HL-60/S4 treated with retinoic acid at 250 ng/mL for 4 days and 3 days (cell line): Measurements from ENCODE around the gene SMPX.

Experiments used
- in situ Hi-C: fragments of 300-500 bp; cut with MboI; formaldehyde crosslinking; loops from 2 replicates; pipeline ENCODE4 v1.7.0; 2022; ENCODE audit warnings: low sequenced_read_pairs

The SMPX gene

DNA sequence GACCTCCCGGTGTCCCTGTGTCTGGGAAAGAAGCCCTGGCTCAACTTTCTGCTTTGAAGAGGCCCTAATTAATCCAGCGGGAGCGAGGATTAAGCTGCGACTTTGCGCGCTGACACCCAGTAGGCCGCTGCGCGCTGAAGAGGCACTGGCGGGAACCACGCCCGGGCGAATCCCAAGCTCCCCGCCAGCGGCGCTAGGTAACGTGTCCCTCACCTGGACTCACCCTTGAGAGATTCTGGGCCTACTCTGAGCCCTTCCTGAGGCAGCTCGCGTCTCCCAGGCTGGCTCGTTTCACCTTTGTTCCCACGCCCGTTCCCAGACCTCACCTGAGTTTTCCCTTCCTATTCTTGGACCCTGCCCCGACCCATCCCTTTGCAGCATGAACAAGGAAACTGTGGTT is 99.2 kb downstream of the SMPX start:
- in situ Hi-C loops = no loop called here

DNA sequence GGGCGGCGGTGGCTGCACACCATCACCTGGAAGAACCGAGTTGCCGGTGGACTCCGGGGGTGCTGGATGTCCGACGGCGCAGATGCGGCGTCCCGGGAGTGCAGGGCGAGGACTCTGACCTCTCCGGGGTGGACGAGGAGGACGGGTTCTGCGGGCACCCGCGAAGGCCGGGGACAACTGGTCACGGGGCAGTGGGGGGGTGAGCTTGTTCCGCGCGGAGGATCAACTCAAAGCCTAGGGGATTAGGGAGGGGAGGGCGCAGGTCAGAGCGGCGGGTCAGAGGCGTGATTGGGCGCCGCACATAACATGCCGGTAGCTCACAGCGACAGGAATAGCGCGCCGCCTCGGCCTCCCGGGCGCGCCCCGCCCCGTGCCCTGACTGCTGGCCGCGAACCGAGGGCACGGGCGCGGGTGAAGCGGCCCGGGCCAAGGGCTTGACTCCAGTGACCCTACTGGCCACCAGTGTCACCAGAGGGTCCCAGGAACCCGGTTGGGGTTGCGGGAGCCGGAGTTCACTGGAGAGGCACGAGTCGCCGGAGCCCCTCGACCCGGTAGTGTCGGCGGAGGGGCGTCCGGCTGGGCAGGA is 99.7 kb downstream of the SMPX start, which contains the start of gene KLHL34:
Gene KLHL34, minus strand, starts transcription at position 179 of the 586 bp plus-strand sequence. CDS start 542 bp downstream, outside the sequence.
- in situ Hi-C loops = no loop called here

DNA sequence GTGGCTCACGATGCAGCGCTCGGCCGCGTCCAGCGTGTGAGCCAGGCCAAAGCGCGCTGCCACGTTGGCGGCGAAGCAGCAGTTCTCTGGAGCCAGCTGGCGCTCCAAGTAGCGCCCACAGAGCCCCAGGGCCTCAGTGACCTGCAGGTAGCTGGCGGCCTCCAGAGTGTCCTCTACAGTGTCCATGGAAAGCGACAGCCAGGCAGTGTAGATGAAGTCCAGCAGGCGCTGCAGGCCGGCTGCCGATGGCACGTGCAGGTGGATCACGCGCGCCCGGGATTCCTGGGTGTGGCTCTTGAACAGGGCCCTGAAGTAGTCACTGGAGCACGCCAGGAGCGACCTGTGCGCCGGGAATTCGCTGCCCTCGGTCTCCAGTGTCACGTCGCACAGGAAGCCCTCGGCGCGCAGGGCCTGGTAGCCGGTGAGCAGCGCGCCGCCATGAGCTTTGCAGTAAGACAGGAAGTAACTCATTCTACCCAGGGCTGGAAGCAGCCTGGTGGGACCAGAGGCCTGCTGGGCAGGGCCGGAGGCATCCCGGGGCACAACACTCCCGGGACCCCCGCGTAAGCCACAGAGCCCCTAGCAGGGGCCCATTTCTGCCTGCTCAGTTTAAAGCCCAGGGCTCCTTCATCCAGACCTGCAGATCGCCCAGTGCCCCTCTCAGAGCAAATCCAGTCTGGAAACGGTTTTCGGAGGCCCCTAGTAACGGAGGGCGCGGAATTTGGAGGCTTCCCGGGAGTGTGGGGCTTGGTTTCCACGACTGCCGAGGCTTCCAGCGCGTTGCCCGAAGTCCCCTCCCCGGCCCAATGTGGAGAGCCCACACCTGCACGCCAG is 100.4 kb downstream of the SMPX start:
- in situ Hi-C loops = no loop called here

DNA sequence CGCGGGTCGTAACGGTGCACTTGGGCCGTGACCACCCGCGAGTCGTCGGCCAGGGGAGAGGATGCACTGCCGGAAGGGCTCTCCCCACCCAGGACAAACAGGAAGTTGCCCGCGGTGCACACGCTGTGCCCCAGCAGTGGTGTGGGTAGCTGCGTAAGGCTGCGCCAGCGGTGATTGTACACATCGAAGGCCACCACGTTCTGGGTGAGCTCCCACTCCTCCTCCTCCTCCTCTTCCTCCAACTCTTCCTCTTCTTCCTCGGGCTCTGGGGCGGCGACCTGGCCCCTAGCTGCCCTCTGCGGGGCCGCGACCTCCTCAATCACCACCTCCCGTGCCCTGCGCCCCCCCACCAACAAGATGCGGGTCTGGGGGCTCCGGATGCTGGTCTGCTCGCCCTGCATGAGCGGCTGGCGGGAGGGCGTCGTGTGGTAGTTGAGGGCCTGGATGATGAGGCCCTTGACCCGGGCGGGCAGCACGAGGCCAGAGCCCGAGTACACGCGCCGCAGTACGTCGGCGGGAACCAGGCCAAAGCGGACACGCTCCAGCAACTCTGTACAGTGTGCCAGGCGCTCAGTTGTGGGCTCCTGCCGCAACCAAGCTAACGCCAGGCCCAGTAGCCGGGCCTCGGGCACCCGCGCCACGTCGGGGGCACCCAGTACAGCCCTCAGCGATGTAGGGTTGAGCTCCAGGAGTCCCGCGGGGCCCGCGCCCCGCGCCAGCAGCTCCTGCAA is 101.2 kb downstream of the SMPX start:
- in situ Hi-C loops = no loop called here
